T-helper 1 cell (primary cell): ENCODE results near the gene ZCCHC9.

Experiments
- DNase-seq, 5 donors: peaks; one replicate each; pipeline ENCODE4 v3.0.0-alpha.2; 2012 to 2020

The ZCCHC9 gene

GRCh38 chr5:81359881-81360280, 58.5 kb downstream of the ZCCHC9 start:
- DNase-seq: no peak

GRCh38 chr5:81360640-81361039, 59.3 kb downstream of the ZCCHC9 start:
- no peak for DNase-seq

- DNase-seq: no peak
Observed at GRCh38 chr5:81361600-81361999, 60.2 kb downstream of the ZCCHC9 start.
